Parathyroid adenoma (tissue), 2 donors: ENCODE results near the gene ST3GAL4.
A peak's percentile ranks its signal among the peaks of the same experiment; 100 is the strongest.

ENCODE experiments used
- H2AFZ ChIP-seq: fragments of 300-600 bp; sonication (generic); one replicate; pipeline ENCODE4 v1.7.0; 2017; ENCODE audit warnings: antibody characterized with exemption, mild to moderate bottlenecking
- H3K27ac ChIP-seq: fragments of 300-600 bp; sonication (generic); one replicate; pipeline ENCODE4 v1.7.0; 2017
- H3K27me3 ChIP-seq: fragments of 300-600 bp; sonication (generic); one replicate; pipeline ENCODE4 v1.7.0; 2017; ENCODE audit warnings: low read length; ENCODE audit not compliant: control insufficient read depth, insufficient read depth
- H3K36me3 ChIP-seq: fragments of 300-600 bp; sonication (generic); one replicate; pipeline ENCODE4 v1.7.0; 2017; ENCODE audit warnings: low read length; ENCODE audit not compliant: control insufficient read depth, insufficient read depth
- H3K4me1 ChIP-seq: fragments of 300-600 bp; sonication (generic); one replicate; pipeline ENCODE4 v1.7.0; 2017; ENCODE audit warnings: control low read depth
- H3K4me2 ChIP-seq: fragments of 300-600 bp; sonication (generic); one replicate; pipeline ENCODE4 v1.7.0; 2017; ENCODE audit warnings: low read length
- H3K4me3 ChIP-seq: fragments of 300-600 bp; sonication (generic); one replicate; pipeline ENCODE4 v1.7.0; 2017; ENCODE audit warnings: low read depth, low read length
- H3K79me2 ChIP-seq: fragments of 300-600 bp; sonication (generic); one replicate; pipeline ENCODE4 v1.7.0; 2017; ENCODE audit warnings: control low read depth
- H3K9ac ChIP-seq: fragments of 300-600 bp; sonication (generic); one replicate; pipeline ENCODE4 v1.7.0; 2017; ENCODE audit warnings: mild to moderate bottlenecking
- H3K9me3 ChIP-seq: fragments of 300-600 bp; sonication (generic); one replicate; pipeline ENCODE4 v1.7.0; 2017; ENCODE audit warnings: low read length; ENCODE audit not compliant: control insufficient read depth
- CTCF ChIP-seq: fragments of 300-600 bp; sonication (generic); IDR thresholded peaks from one replicate; pipeline ENCODE4 v1.7.0; 2017; ENCODE audit warnings: antibody characterized with exemption, mild to moderate bottlenecking
- donor health status: primary hyperparathyroidism.

Gene ST3GAL4

GRCh38 chr11:126418887-126419286 is 63.4 kb downstream of the ST3GAL4 start:
- Histone ChIP-seq H3K27me3 (no peaks in the 10 kb centered on the region), H3K9ac (no peak overlapping the region), H3K4me1 (no peaks in the 10 kb centered on the region), H3K27ac (no peak overlapping the region), H3K4me3 (no peak overlapping the region), H3K4me2 (no peak overlapping the region), H3K79me2 (no peaks in the 10 kb centered on the region), H2AFZ (no peak overlapping the region), H3K9me3 (no peaks in the 10 kb centered on the region), H3K36me3 (no peaks in the 10 kb centered on the region)
- no peak for TF ChIP-seq CTCF

- no peaks in the 10 kb centered on the region for H3K36me3 ChIP-seq
- no peak overlapping the region for H2AFZ ChIP-seq
- H3K4me2 ChIP-seq: no peak overlapping the region
- H3K9ac ChIP-seq: no peak overlapping the region
- no peaks in the 10 kb centered on the region for H3K27me3 ChIP-seq
- peak overlapping the region; percentile 44 for H3K27ac ChIP-seq
- H3K4me3 ChIP-seq: no peak overlapping the region
- TF ChIP-seq CTCF: no peak
- no peaks in the 10 kb centered on the region for H3K9me3 ChIP-seq
- H3K79me2 ChIP-seq: no peaks in the 10 kb centered on the region
- no peaks in the 10 kb centered on the region for H3K4me1 ChIP-seq
These were observed 64.6 kb downstream of the ST3GAL4 start for GRCh38 chr11:126419801-126420697.

- H3K27ac ChIP-seq: no peak overlapping the region
These were observed 65.3 kb downstream of the ST3GAL4 start for GRCh38 chr11:126420698-126421256.

GRCh38 chr11:126421271-126421671 is 65.8 kb downstream of the ST3GAL4 start:
- Histone ChIP-seq H3K4me3 (no peak overlapping the region), H3K9ac (no peak overlapping the region), H2AFZ (no peak overlapping the region), H3K79me2 (no peaks in the 10 kb centered on the region), H3K27ac (no peak overlapping the region), H3K36me3 (no peaks in the 10 kb centered on the region), H3K4me1 (no peaks in the 10 kb centered on the region), H3K4me2 (no peak overlapping the region), H3K9me3 (no peaks in the 10 kb centered on the region), H3K27me3 (no peaks in the 10 kb centered on the region)
- TF ChIP-seq CTCF: no peak

More at GRCh38 chr11:126420698-126421256, 65.3 kb downstream of the ST3GAL4 start:
- H3K4me2 ChIP-seq: no peak overlapping the region
- no peak overlapping the region for H3K4me3 ChIP-seq
- H2AFZ ChIP-seq: no peak overlapping the region
- no peak overlapping the region for H3K9ac ChIP-seq
- H3K9me3 ChIP-seq: no peaks in the 10 kb centered on the region
- no peaks in the 10 kb centered on the region for H3K4me1 ChIP-seq
- H3K36me3 ChIP-seq: no peaks in the 10 kb centered on the region
- no peaks in the 10 kb centered on the region for H3K27me3 ChIP-seq
- no peaks in the 10 kb centered on the region for H3K79me2 ChIP-seq
- no peak for TF ChIP-seq CTCF
